DMS53 treated with DMSO at 0.1 percent for 48 hours (cell line): ENCODE measurements around the gene ZNF385C.

ENCODE experiments used
- DNase-seq: peaks from one replicate; lab custom pipeline; 2025; ENCODE audit not compliant: unreplicated experiment; lab: John Stamatoyannopoulos, UW

The ZNF385C gene

GRCh38 chr17:42079541-42079940 lies 18.7 kb downstream of the ZNF385C start:
- no peak for DNase-seq

GRCh38 chr17:42078396-42079043 lies 19.8 kb downstream of the ZNF385C start:
- DNase-seq, result no peak

- no peak for DNase-seq
These were observed 20.5 kb downstream of the ZNF385C start for GRCh38 chr17:42077755-42078154.

- DNase-seq, result no peak
These were observed 21.3 kb downstream of the ZNF385C start for GRCh38 chr17:42076797-42077559.

- no peak for DNase-seq
These were observed 22.5 kb downstream of the ZNF385C start for GRCh38 chr17:42075789-42076188.

- DNase-seq, result no peak
These were observed 25.7 kb downstream of the ZNF385C start for GRCh38 chr17:42072323-42073187.

- no peak for DNase-seq
These were observed 26.5 kb downstream of the ZNF385C start for GRCh38 chr17:42071810-42072209.

GRCh38 chr17:42068979-42069378 lies 29.3 kb downstream of the ZNF385C start:
- no peak for DNase-seq

- no peak for DNase-seq
These were observed 30.7 kb downstream of the ZNF385C start for GRCh38 chr17:42067371-42068091.

- no peak for DNase-seq
These were observed 33.1 kb downstream of the ZNF385C start for GRCh38 chr17:42065201-42065600.

GRCh38 chr17:42062681-42063080 lies 35.6 kb downstream of the ZNF385C start:
- DNase-seq, result no peak

- no peak for DNase-seq
These were observed 36.4 kb downstream of the ZNF385C start for GRCh38 chr17:42061646-42062487.

- no peak for DNase-seq
These were observed 38.0 kb downstream of the ZNF385C start for GRCh38 chr17:42060231-42060630.

- no peak for DNase-seq
These were observed 38.5 kb downstream of the ZNF385C start for GRCh38 chr17:42059815-42060214.

GRCh38 chr17:42058063-42058462 lies 40.2 kb downstream of the ZNF385C start:
- DNase-seq, result no peak

GRCh38 chr17:42056635-42057034 lies 41.6 kb downstream of the ZNF385C start:
- DNase-seq, result no peak

- DNase-seq, result no peak
These were observed 42.8 kb downstream of the ZNF385C start for GRCh38 chr17:42055496-42055895.

GRCh38 chr17:42055027-42055426 lies 43.2 kb downstream of the ZNF385C start:
- no peak for DNase-seq

GRCh38 chr17:42053731-42054500 lies 44.4 kb downstream of the ZNF385C start:
- DNase-seq, result no peak
